22Rv1 (cell line): Measurements from ENCODE around the gene TFDP1.

Experiments
- ZFX ChIP-seq: fragments of 450-650 bp; IDR thresholded peaks from 2 replicates; pipeline ENCODE4 v1.6.1; 2017; ENCODE audit warnings: antibody characterized with exemption, borderline replicate concordance
- TF ChIP-seq, protein P1 (sequence below): fragments of 450-650 bp; IDR thresholded peaks from 2 replicates; pipeline ENCODE4 v1.5.1; 2017; ENCODE audit warnings: mild to moderate bottlenecking

DNA sequence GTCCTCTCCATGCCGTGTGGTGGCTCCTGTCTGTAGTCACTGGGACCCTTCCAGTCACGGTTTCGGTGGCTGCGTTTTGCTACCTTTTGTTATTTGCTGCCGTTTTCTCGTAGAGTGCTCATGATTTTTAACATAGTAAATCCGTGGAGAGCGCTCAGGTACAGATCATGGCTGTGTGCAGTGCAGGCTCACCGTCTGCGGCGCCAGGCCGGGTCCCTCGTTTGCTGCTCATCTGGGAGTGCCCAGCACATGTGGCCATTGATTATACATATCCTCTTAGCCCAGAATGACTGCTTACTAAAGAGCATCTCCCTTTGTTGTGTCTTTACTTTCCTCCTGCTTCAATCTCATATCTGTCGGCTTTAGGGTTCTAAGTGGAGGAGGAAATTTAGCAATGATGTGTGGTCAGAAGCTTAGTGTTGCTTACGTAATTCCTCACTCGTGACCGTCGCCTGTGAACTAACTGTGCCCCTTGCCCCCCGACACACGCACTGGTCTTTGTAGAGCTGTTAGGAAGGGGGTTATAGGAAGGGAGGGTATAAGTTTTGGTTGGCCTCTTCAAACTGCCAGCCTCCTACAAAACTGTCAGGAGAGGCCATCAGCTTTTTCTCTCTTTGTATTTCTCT, 31.8 kb downstream of the TFDP1 start:
- TF ChIP-seq, protein P1, sequence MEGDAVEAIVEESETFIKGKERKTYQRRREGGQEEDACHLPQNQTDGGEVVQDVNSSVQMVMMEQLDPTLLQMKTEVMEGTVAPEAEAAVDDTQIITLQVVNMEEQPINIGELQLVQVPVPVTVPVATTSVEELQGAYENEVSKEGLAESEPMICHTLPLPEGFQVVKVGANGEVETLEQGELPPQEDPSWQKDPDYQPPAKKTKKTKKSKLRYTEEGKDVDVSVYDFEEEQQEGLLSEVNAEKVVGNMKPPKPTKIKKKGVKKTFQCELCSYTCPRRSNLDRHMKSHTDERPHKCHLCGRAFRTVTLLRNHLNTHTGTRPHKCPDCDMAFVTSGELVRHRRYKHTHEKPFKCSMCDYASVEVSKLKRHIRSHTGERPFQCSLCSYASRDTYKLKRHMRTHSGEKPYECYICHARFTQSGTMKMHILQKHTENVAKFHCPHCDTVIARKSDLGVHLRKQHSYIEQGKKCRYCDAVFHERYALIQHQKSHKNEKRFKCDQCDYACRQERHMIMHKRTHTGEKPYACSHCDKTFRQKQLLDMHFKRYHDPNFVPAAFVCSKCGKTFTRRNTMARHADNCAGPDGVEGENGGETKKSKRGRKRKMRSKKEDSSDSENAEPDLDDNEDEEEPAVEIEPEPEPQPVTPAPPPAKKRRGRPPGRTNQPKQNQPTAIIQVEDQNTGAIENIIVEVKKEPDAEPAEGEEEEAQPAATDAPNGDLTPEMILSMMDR: no peak
- no peak for TF ChIP-seq ZFX
